GM12892 (cell line): Measurements from ENCODE around the gene SERGEF.

Experiments
- POLR2A ChIP-seq: IDR thresholded peaks from 2 replicates; pipeline ENCODE4 v1.6.1; 2011; ENCODE audit warnings: low read depth, low read length, control low read depth
- POLR2AphosphoS5 ChIP-seq: IDR thresholded peaks from 2 replicates; pipeline ENCODE4 v1.6.1; 2011; ENCODE audit warnings: low read depth, low read length, control low read depth
- TAF1 ChIP-seq: IDR thresholded peaks from 2 replicates; pipeline ENCODE4 v1.6.1; 2011; ENCODE audit warnings: low read depth, mild to moderate bottlenecking, control low read depth, low read length, borderline replicate concordance

GRCh38 chr11:17979770-17980371 lies 33.0 kb downstream of the SERGEF start:
- TF ChIP-seq TAF1 (no peak), POLR2A (no peak), POLR2AphosphoS5 (no peak)
